Measurements from ENCODE around the gene CACNB3. TPM values are rescaled to one million over a fixed set of nuclear protein-coding genes. Genes with fewer than 3 reads are reported as not detected.

CACNB3 gene
- polyA plus RNA-seq, 3 donors = 0.84 to 6.3 (median 1.5) TPM

DNA sequence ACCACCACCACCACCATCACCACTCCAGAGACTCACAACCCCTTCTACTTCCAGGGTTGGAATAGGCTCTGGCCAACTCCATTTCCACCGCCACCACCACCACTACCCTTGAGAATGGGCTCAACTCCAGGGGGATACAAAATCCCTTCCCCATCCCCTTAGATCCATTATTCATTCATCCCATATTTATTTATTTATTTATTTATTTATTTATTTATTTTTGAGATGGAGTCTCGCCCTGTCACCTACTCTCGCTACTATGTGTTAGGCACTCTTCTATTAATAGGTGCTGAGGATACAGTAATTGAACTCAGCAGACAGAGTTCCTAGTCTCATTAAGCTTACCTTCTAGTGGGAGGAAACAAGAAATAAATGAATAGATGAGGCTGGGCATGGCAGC, 24.6 kb upstream of the CACNB3 start:
- no CpG with 5 or more reads among the region's 3 CpGs for whole genome bisulfite sequencing (ENCODE audit: insufficient coverage)
- no peaks in the 10 kb centered on the region for H3K79me2 ChIP-seq (ENCODE audit: insufficient read depth, low read length)
- H3K4me1 Mint-ChIP-seq = peaks cover 11% of the 10 kb centered on the region
- intact Hi-C loops (cut with micrococcal nuclease) = no loop called here
- no peak for DNase-seq
- no peaks in the 10 kb centered on the region for H4K20me1 ChIP-seq (ENCODE audit: insufficient read depth, low read length)
- H3K27me3 Mint-ChIP-seq (ENCODE audit: low read depth in 3 of 3) = peaks cover 16 to 27% (median 24%) of the 10 kb centered on the region in 3 donors
- peaks cover 0 to 5% (median 0%) of the 10 kb centered on the region in 7 donors for H3K9me3 Mint-ChIP-seq
- no peak overlapping the region for H3K27ac ChIP-seq (ENCODE audit: low read depth in 1 of 2, low read length in 2 of 2)
- peaks cover 0 to under 1% of the 10 kb centered on the region in 2 donors for H3K36me3 Mint-ChIP-seq
- H3K4me2 ChIP-seq (replicated peaks; ENCODE audit: extremely low read depth, low read length, poor library complexity, severe bottlenecking) = no peak overlapping the region
- no peaks in the 10 kb centered on the region for H3K9me3 ChIP-seq (replicated peaks in 1 of 2; ENCODE audit: control insufficient read depth in 1 of 2, insufficient read depth in 1 of 2, low read length in 2 of 2)
- H3K27ac Mint-ChIP-seq = no peak overlapping the region
- TF ChIP-seq, protein P1, sequence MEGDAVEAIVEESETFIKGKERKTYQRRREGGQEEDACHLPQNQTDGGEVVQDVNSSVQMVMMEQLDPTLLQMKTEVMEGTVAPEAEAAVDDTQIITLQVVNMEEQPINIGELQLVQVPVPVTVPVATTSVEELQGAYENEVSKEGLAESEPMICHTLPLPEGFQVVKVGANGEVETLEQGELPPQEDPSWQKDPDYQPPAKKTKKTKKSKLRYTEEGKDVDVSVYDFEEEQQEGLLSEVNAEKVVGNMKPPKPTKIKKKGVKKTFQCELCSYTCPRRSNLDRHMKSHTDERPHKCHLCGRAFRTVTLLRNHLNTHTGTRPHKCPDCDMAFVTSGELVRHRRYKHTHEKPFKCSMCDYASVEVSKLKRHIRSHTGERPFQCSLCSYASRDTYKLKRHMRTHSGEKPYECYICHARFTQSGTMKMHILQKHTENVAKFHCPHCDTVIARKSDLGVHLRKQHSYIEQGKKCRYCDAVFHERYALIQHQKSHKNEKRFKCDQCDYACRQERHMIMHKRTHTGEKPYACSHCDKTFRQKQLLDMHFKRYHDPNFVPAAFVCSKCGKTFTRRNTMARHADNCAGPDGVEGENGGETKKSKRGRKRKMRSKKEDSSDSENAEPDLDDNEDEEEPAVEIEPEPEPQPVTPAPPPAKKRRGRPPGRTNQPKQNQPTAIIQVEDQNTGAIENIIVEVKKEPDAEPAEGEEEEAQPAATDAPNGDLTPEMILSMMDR (IDR thresholded peaks at IDR 0.05) = no peak
- H3K4me3 Mint-ChIP-seq = no peak overlapping the region
- H2AFZ ChIP-seq (ENCODE audit: insufficient read depth, low read depth, low read length, poor library complexity, severe bottlenecking) = no peak overlapping the region
- H3K4me3 ChIP-seq (replicated peaks in 1 of 3; ENCODE audit: low read depth in 2 of 3, low read length in 3 of 3) = no peak overlapping the region
- peaks cover 12 to 14% of the 10 kb centered on the region in 2 donors for H3K4me1 ChIP-seq (ENCODE audit: control insufficient read depth in 1 of 2, insufficient read depth in 2 of 2, low read length in 2 of 2)
- H3K9ac ChIP-seq (ENCODE audit: insufficient read depth, low read length, poor library complexity, severe bottlenecking) = no peak overlapping the region
- H3K36me3 ChIP-seq (replicated peaks in 1 of 2; ENCODE audit: control insufficient read depth in 1 of 2, insufficient read depth in 2 of 2, low read length in 2 of 2) = no peaks in the 10 kb centered on the region
- peaks cover 11 to 16% of the 10 kb centered on the region in 2 donors for H3K27me3 ChIP-seq (ENCODE audit: control insufficient read depth in 2 of 2, insufficient read depth in 2 of 2, low read length in 2 of 2)

DNA sequence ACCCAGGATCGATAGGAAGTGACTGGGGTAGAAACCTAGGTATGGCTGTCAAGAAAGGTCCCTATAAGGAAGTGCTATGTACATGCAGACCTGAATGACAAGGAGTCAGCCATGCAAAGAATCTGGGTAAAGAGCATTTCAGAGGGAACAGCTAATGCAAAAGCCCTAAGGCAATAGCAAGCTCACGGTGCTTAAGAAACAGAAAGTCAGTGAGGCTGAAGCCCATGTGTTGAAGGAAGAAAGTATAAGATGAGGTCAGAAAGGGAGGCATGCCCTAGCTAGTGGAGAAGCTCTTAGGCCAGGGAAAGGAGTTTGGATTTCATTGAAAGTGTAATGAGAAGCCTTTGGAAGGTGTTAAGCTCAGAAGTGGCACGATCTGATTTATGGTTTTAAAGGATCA, 23.4 kb upstream of the CACNB3 start:
- WGBS (ENCODE audit: insufficient coverage) = 98% methylated on average over 3 of the region's 3 CpGs
- no peak overlapping the region for H3K27ac Mint-ChIP-seq
- intact Hi-C loops (cut with micrococcal nuclease) = loop anchor here (1.0 to 5.0 kb wide), 2 partner anchors 42 to 43 kb away; no protein-coding TSS in a partner anchor

More for the DNA sequence above, 23.4 kb upstream of the CACNB3 start:
- Histone ChIP-seq H3K9ac (ENCODE audit: insufficient read depth, low read length, poor library complexity, severe bottlenecking) (no peak overlapping the region), H3K36me3 (replicated peaks in 1 of 2; ENCODE audit: control insufficient read depth in 1 of 2, insufficient read depth in 2 of 2, low read length in 2 of 2) (no peaks in the 10 kb centered on the region), H3K79me2 (ENCODE audit: insufficient read depth, low read length) (no peaks in the 10 kb centered on the region), H4K20me1 (ENCODE audit: insufficient read depth, low read length) (no peaks in the 10 kb centered on the region), H3K4me3 (replicated peaks in 1 of 3; ENCODE audit: low read depth in 2 of 3, low read length in 3 of 3) (no peak overlapping the region), H3K9me3 (replicated peaks in 1 of 2; ENCODE audit: control insufficient read depth in 1 of 2, insufficient read depth in 1 of 2, low read length in 2 of 2) (no peaks in the 10 kb centered on the region), H3K27ac (ENCODE audit: low read depth in 1 of 2, low read length in 2 of 2) (no peak overlapping the region), H3K4me1 (ENCODE audit: control insufficient read depth in 1 of 2, insufficient read depth in 2 of 2, low read length in 2 of 2) (peaks cover 7 to 8% of the 10 kb centered on the region in 2 donors), H2AFZ (ENCODE audit: insufficient read depth, low read depth, low read length, poor library complexity, severe bottlenecking) (no peak overlapping the region), H3K27me3 (ENCODE audit: control insufficient read depth in 2 of 2, insufficient read depth in 2 of 2, low read length in 2 of 2) (peaks cover 4 to 6% of the 10 kb centered on the region in 2 donors), H3K4me2 (replicated peaks; ENCODE audit: extremely low read depth, low read length, poor library complexity, severe bottlenecking) (no peak overlapping the region)
- DNase-seq = no peak
- peaks cover 0 to 4% (median 0%) of the 10 kb centered on the region in 7 donors for H3K9me3 Mint-ChIP-seq
- H3K27me3 Mint-ChIP-seq (ENCODE audit: low read depth in 3 of 3) = peaks cover 9 to 17% (median 13%) of the 10 kb centered on the region in 3 donors
- H3K4me1 Mint-ChIP-seq = peaks cover 8% of the 10 kb centered on the region
- H3K36me3 Mint-ChIP-seq = no peaks in the 10 kb centered on the region
- TF ChIP-seq, protein P1 (IDR thresholded peaks at IDR 0.05) = no peak
- H3K4me3 Mint-ChIP-seq = no peak overlapping the region

Measured in CD14-positive monocyte (primary cell).